Smooth muscle cell of trachea (primary cell): ENCODE data around the gene SLC18A2. TPM values are rescaled to one million over a fixed set of nuclear protein-coding genes. Genes with fewer than 3 reads are reported as not detected.

Experiments used
- total RNA-seq: library from RNA; depleted of rRNA; stranded (reverse); fragments of >200 nt; gene quantifications from 2 replicates; pipeline ENCODE4 v1.2.1, GENCODE V29; 2014

Gene SLC18A2
- total RNA-seq, result under 0.01 TPM in 2 replicates

DNA sequence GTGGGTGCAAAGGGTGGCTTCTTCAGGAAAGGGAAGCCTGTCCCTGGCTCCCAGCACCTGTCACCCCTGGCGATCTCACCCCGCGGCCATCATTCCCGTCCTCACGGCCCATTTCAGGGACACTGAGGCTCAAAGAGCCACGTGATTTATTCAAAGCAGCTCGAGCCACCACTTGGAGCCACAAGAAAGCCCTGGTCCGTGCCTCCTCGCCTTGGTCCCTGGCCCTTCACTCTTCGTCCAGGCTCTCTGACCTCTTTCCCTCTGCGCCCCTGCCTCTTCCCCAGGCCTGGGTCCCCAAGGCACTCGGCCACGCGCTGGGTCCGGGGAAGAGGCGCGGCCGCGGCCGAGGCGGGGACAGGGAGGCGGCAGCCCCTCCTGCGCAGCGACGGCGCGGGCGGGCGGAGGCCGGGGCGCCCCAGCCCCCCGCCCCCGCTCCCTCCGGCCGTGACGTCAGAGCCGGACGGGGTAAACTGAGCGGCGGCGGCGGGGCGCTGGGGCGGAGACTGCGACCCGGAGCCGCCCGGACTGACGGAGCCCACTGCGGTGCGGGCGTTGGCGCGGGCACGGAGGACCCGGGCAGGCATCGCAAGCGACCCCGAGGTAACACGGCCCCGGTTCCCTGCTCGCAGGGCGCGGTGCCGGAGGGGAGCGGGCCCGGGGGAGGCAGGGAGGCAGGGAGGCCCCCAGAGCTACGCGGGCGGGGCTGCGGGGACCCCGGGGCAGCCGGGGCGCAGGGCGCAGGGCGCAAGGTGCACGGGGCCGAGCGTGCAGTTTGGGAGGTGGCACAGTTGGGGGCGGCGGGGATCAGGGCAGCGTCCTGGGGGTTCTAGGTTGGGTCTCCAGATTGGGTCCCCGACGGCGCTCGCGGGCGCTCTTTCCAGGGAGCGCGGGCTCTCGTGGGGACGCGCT, at the start of gene SLC18A2:
TSS of gene SLC18A2 (plus strand) at position 494 of the 909 bp plus-strand sequence. CDS start 580 bp downstream, outside the sequence.

DNA sequence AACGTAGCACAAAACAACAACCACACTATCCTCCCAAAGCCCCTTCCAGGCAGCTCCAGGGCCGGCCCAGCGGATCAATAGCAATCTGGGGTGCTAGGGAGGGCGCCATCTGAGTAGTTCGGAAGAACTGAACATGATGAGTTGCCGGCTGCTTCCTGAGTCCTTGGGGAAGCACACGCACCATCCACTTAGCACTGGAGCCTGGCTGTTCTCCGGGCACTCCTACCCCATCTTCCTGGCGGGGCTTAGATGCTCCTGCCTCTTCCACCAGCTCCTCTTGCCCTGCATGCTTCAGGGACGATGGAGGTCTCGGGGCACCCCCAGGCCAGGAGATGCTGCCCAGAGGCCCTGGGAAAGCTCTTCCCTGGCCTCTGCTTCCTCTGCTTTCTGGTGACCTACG, 43.7 kb upstream of the SLC18A2 start, which contains the start of gene KCNK18:
TSS of gene KCNK18 (plus strand) at position 301 of the 400 bp plus-strand sequence. CDS start at position 301, 0 bp downstream.

Other genes starting within 250 kb of the SLC18A2 start
- gene SHTN1, start 235.9 kb upstream of the SLC18A2 start, total RNA-seq, result 0.99 and 3.2 TPM in 2 replicates
- not detected in 2 replicates for gene VAX1, start 102.8 kb upstream of the SLC18A2 start, total RNA-seq
- gene KCNK18, start 43.6 kb upstream of the SLC18A2 start, total RNA-seq, result not detected in 2 replicates
- gene PDZD8, start 134.3 kb downstream of the SLC18A2 start, total RNA-seq, result 17.9 and 18.0 TPM in 2 replicates